GM18951 (cell line): ENCODE measurements around the gene BBS5.
"Not testable (repeated sequence)": the region's sequence is repeated elsewhere in the genome, so short reads cannot be mapped to it uniquely, and the experiment has no call there.

Experiments
- POLR2A ChIP-seq: IDR thresholded peaks from 4 replicates; pipeline ENCODE4 v1.6.1; 2011; ENCODE audit warnings: mild to moderate bottlenecking; ENCODE audit not compliant: insufficient read length, insufficient read depth; ENCODE audit errors: extremely low read depth
- in situ Hi-C: fragments of 300-500 bp; cut with MboI; formaldehyde crosslinking; loops from one replicate; pipeline ENCODE4 v1.12.0; 2022; ENCODE audit warnings: low sequenced_read_pairs, mixed read lengths, inconsistent platforms; ENCODE audit not compliant: unreplicated experiment

Gene BBS5

GRCh38 chr2:169509298-169509885 is 30.1 kb downstream of the BBS5 start, which contains the start of gene KLHL41:
KLHL41 (plus strand) TSS chr2:169509702; CDS start chr2:169509779, 77 bp downstream.
- in situ Hi-C loops: no loop called here
- TF ChIP-seq POLR2A: no peak

GRCh38 chr2:169509955-169510354 is 30.7 kb downstream of the BBS5 start:
- in situ Hi-C loops: no loop called here
- TF ChIP-seq POLR2A: no peak

GRCh38 chr2:169510496-169510895 is 31.2 kb downstream of the BBS5 start:
- in situ Hi-C loops: no loop called here
- TF ChIP-seq POLR2A: no peak

GRCh38 chr2:169511818-169512217 is 32.5 kb downstream of the BBS5 start:
- TF ChIP-seq POLR2A: no peak
- in situ Hi-C loops: no loop called here

- no peak for TF ChIP-seq POLR2A
- in situ Hi-C loops: no loop called here
Observed at GRCh38 chr2:169512525-169512924, 33.2 kb downstream of the BBS5 start.

- in situ Hi-C loops: no loop called here
Observed at GRCh38 chr2:169513094-169513493, 33.8 kb downstream of the BBS5 start.

GRCh38 chr2:169513926-169514325 is 34.6 kb downstream of the BBS5 start:
- in situ Hi-C loops: no loop called here
- no peak for TF ChIP-seq POLR2A

More at GRCh38 chr2:169513094-169513493, 33.8 kb downstream of the BBS5 start:
- no peak for TF ChIP-seq POLR2A

- in situ Hi-C loops: not testable (repeated sequence)
Observed at GRCh38 chr2:169514758-169515157, 35.5 kb downstream of the BBS5 start.

- in situ Hi-C loops: not testable (repeated sequence)
Observed at GRCh38 chr2:169516488-169516995, 37.2 kb downstream of the BBS5 start.

GRCh38 chr2:169520896-169521295 is 41.6 kb downstream of the BBS5 start:
- in situ Hi-C loops: no loop called here
- no peak for TF ChIP-seq POLR2A

- no peak for TF ChIP-seq POLR2A
- in situ Hi-C loops: no loop called here
Observed at GRCh38 chr2:169523681-169524080, 44.4 kb downstream of the BBS5 start.

GRCh38 chr2:169525434-169525833 is 46.1 kb downstream of the BBS5 start:
- no peak for TF ChIP-seq POLR2A
- in situ Hi-C loops: no loop called here

- TF ChIP-seq POLR2A: no peak
- in situ Hi-C loops: no loop called here
Observed at GRCh38 chr2:169526451-169526850, 47.2 kb downstream of the BBS5 start.

- in situ Hi-C loops: no loop called here
- no peak for TF ChIP-seq POLR2A
Observed at GRCh38 chr2:169528271-169528701, 49.0 kb downstream of the BBS5 start.

- in situ Hi-C loops: not testable (repeated sequence)
Observed at GRCh38 chr2:169539460-169539859, 60.2 kb downstream of the BBS5 start.
